Skeletal muscle satellite cell (primary cell): ENCODE results near the gene B3GALT2.

ENCODE experiments used
- H3K27me3 ChIP-seq: 2 replicates; pipeline ENCODE4 v1.7.0; 2013; ENCODE audit warnings: low read length; ENCODE audit not compliant: control insufficient read depth, insufficient read depth
- H3K36me3 ChIP-seq: 2 replicates; pipeline ENCODE4 v1.7.0; 2013; ENCODE audit warnings: mild to moderate bottlenecking, control low read depth, low read length; ENCODE audit not compliant: insufficient read depth
- H3K4me1 ChIP-seq: 2 replicates; pipeline ENCODE4 v1.7.0; 2013; ENCODE audit warnings: low read length; ENCODE audit not compliant: control insufficient read depth, insufficient read depth
- H3K4me2 ChIP-seq: 2 replicates; pipeline ENCODE4 v1.7.0; 2013; ENCODE audit warnings: mild to moderate bottlenecking, low read length
- H3K4me3 ChIP-seq: 2 replicates; pipeline ENCODE4 v1.7.0; 2013; ENCODE audit warnings: low read length
- H3K9ac ChIP-seq: 2 replicates; pipeline ENCODE4 v1.7.0; 2013; ENCODE audit warnings: mild to moderate bottlenecking, low read depth, low read length, moderate library complexity
- H3K9me3 ChIP-seq: replicated peaks from 2 replicates; pipeline ENCODE4 v1.7.0; 2013; ENCODE audit warnings: mild to moderate bottlenecking, control low read depth, low read length

B3GALT2 gene

DNA sequence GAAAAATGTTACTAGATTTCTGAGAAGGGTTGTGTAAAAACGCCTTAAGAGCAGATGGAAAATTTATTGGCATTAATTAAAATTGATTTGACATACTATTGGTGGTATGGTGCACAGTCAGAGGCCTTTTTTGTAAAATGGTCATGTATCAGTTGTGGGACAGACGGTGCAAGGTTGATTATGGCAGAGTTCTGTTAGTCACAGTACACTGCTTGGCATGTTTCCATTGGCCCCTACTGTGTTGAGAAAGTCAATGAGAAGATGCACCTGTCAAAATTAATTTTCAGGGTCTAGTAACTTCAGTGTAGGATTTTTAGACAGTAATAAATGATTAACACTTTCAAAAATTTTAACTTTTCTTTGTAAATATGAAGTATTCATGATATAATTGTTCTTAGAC lies 4.4 kb downstream of the B3GALT2 start:
- Histone ChIP-seq H3K4me2 (peak overlapping the region; percentile 83), H3K9ac (peak overlapping the region; percentile 73), H3K4me3 (peak overlapping the region; percentile 68), H3K9me3 (no peaks in the 10 kb centered on the region), H3K27me3 (no peaks in the 10 kb centered on the region), H3K4me1 (peaks cover 25% of the 10 kb centered on the region), H3K36me3 (no peaks in the 10 kb centered on the region)

DNA sequence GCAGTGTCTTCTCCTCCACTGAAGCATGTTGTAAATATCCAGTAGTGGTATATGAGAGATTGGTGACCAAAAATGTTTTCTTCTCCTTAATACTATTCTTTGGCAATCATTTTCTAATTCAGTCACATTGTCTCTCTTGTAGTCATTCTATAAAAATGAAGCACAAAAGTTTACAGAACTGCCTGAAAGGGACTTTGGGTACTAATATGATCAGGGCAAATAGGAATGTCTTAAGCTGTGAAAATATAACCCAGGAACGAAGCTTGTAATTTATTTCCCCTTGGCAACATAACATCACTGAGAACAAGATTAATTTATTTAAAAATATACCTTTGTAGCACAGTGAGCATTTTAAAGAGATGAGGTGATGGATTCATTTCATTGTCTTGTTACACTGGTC lies 4.9 kb downstream of the B3GALT2 start:
- Histone ChIP-seq H3K9me3 (no peaks in the 10 kb centered on the region), H3K36me3 (no peaks in the 10 kb centered on the region), H3K9ac (peak overlapping the region; percentile 73), H3K4me3 (peak overlapping the region; percentile 68), H3K4me1 (peaks cover 21% of the 10 kb centered on the region), H3K4me2 (peak overlapping the region; percentile 83), H3K27me3 (no peaks in the 10 kb centered on the region)

DNA sequence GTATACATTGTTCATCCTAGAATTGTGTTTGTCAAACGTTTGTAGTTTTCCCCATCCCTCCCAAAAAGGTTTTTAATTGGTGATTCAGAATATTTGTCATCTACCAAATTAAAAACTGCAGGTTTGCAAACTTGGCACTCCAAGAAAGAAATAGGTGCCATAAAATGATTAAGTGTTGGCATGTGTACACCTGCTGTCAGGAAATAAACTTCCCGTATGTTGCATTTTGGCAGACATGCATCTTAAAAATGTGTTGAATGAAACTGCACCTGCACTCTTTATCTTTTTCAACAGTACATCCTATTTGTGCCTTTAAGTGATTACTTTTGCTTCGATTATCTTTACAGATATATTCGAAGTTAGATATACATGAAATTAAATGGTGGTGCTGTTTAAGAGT lies 7.3 kb downstream of the B3GALT2 start:
- H3K4me3 ChIP-seq, result no peak overlapping the region
- H3K27me3 ChIP-seq, result no peaks in the 10 kb centered on the region
- no peaks in the 10 kb centered on the region for H3K36me3 ChIP-seq
- H3K9ac ChIP-seq, result no peak overlapping the region
- peaks cover 20% of the 10 kb centered on the region for H3K4me1 ChIP-seq
- H3K4me2 ChIP-seq, result no peak overlapping the region
- H3K9me3 ChIP-seq, result no peaks in the 10 kb centered on the region

DNA sequence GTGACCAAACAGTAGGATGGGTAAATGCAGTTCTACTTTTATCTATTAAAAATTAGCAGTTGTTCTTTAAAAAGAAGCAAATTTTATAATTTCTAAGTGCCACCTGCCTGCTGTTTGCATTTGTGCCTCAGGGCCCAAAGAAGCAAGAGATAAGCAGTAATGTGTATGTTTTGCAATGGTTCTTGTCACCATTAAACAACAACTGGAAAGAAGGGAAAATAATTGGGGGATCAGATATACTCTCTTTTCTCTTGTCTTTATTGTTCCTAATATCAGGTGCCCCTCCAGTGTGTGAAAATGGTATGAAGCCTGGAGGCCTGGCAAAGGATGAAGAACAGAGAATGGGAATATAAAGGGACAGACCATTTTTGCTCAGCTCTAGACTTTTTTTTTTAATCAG lies 9.6 kb downstream of the B3GALT2 start:
- no peak overlapping the region for H3K4me2 ChIP-seq
- peaks cover 11% of the 10 kb centered on the region for H3K4me1 ChIP-seq
- H3K4me3 ChIP-seq, result no peak overlapping the region
- no peak overlapping the region for H3K9ac ChIP-seq
- no peaks in the 10 kb centered on the region for H3K36me3 ChIP-seq
- H3K9me3 ChIP-seq, result no peaks in the 10 kb centered on the region
- no peaks in the 10 kb centered on the region for H3K27me3 ChIP-seq

DNA sequence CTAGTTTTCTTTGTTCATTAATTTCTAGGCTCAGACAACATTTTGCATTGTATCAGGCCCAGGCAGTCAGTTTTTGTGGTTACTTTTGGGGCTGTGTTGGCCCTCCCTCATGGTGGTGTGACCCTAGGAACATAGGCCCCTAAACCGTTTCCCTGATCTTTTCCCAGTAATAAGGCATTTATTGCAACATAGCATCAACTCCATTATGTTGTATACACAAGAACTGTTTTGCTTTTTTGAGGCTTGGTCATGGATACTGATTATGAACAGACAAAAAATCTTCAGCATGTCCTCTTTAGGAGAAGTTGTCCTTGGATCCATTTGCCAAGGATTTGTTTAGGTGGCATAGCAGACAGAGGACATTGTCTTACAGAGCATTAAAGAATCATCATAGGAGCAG lies 10.3 kb downstream of the B3GALT2 start:
- no peaks in the 10 kb centered on the region for H3K9me3 ChIP-seq
- H3K4me3 ChIP-seq, result no peak overlapping the region
- peaks cover 4% of the 10 kb centered on the region for H3K4me1 ChIP-seq
- H3K4me2 ChIP-seq, result no peak overlapping the region
- no peak overlapping the region for H3K9ac ChIP-seq
- peaks cover 4% of the 10 kb centered on the region for H3K36me3 ChIP-seq
- H3K27me3 ChIP-seq, result no peaks in the 10 kb centered on the region

DNA sequence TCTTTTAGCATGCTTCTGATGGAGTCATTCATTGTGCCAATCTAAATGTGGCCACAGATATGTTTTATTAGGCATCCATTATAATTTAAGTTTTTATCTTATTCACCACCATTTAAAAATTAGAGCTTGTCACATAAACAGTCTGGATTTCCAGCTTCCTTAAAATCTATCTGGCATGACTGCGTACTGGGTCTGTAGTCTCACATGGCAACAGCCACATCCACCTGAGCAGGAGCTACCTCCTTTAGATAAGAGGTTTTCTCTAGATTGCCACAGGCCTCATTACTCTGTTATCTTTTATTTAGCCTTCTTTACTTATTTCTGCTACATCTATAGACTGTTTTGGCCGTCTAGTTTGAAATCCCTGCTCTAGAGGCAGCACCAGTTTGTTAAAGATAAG lies 29.1 kb downstream of the B3GALT2 start:
- peaks cover 25% of the 10 kb centered on the region for H3K36me3 ChIP-seq
- no peak overlapping the region for H3K4me3 ChIP-seq
- no peaks in the 10 kb centered on the region for H3K9me3 ChIP-seq
- H3K4me2 ChIP-seq, result no peak overlapping the region
- H3K4me1 ChIP-seq, result no peaks in the 10 kb centered on the region
- H3K9ac ChIP-seq, result no peak overlapping the region
- H3K27me3 ChIP-seq, result no peaks in the 10 kb centered on the region

DNA sequence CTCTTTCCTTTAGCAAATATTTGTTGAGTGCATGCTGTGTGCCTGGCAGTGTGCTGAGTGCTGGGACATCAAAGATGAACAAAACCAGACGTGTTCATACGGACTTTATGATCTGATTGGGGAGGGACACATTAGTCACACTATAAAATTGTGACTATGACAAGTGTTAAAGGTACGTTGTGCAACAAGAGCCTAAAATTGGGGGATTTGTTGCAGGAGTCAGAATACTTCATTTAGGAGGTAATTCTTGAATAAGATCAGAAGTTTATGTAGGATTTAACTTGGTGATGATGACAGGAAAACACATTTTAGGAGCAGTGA lies 29.6 kb downstream of the B3GALT2 start:
- no peaks in the 10 kb centered on the region for H3K9me3 ChIP-seq
- H3K9ac ChIP-seq, result no peak overlapping the region
- H3K4me2 ChIP-seq, result no peak overlapping the region
- no peak overlapping the region for H3K4me3 ChIP-seq
- no peaks in the 10 kb centered on the region for H3K27me3 ChIP-seq
- no peaks in the 10 kb centered on the region for H3K4me1 ChIP-seq
- peaks cover 27% of the 10 kb centered on the region for H3K36me3 ChIP-seq

DNA sequence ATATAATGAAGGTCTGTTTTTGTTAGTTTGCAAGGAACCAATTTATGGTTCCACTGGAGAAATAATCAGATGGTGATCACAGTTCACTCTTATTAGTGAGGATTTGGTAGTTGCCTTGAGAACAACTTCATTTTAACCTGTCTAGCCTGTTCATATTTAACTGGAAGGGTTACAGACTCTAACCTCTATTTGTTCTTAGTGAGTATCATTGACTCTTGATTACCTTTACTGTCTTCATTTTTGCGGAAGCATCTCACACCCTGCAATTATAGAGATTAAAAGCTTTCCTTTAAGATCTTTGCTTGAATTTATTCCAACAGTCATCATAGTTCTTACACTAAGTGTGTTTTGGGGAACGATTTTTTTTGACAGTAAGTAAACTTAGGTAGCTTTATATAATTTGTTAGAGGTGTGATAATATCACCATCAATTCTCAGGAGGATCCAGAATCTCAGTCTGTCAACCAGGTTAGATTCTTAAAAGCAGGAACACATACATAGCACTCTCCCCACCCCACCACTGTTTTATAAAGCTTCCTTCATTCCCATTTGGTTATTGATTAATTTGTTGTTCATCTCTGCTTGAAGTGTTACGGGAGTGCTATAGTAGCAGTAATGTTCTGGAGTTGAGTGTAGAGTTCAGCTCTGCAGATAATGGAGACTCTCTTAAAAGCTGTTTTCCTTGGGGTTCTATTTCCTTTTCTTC lies 30.1 kb downstream of the B3GALT2 start:
- Histone ChIP-seq H3K4me1 (no peaks in the 10 kb centered on the region), H3K4me2 (no peak overlapping the region), H3K36me3 (peaks cover 29% of the 10 kb centered on the region), H3K27me3 (no peaks in the 10 kb centered on the region), H3K4me3 (no peak overlapping the region), H3K9me3 (no peaks in the 10 kb centered on the region), H3K9ac (no peak overlapping the region)

DNA sequence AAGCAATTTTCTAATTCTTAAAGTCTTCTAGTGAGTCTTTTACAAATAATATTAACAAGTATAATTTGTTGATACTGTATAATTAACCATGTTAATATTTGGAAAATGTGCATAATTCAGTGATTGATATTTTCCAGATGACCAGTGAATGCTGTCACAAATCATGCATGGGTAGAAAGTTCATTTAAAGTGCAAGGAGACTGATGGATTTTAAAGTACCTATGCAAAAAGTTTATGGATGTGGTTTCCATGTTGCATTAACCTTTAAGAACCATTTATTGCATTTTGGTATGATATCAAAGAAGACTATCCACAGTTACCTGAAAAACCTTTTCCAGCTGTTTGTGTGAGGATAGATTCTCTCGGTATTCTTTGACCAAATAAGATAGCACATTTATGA lies 41.4 kb downstream of the B3GALT2 start:
- Histone ChIP-seq H3K9ac (no peak overlapping the region), H3K4me3 (no peak overlapping the region), H3K9me3 (no peaks in the 10 kb centered on the region), H3K4me1 (no peaks in the 10 kb centered on the region), H3K36me3 (peaks cover 41% of the 10 kb centered on the region), H3K27me3 (no peaks in the 10 kb centered on the region), H3K4me2 (no peak overlapping the region)

DNA sequence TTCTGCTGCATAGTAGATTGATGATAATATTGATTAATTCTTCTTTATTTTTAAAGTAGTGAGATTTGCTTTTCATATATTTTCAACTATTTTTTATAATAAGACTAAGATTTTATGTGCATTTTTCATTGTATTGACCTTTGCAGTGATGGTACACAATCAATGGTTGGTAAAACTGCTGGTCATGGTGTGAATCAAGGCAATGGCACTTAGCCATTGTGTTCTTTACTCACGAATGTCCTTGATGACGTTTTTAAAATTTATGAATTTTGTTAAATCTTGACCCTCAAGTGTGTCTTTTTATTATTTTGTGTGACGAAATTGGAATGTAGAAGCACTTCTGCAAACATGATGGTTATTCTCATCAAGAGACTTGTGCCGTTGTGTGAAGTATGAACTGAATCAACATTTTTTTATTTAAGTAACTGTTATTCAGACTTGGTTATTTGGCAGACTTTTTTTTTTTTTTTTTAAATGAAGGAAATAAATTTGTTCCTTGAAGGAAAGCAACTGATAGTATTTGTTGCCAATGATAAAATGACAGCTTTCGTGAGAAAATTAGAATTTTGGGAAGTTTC lies 42.0 kb downstream of the B3GALT2 start:
- peaks cover 45% of the 10 kb centered on the region for H3K36me3 ChIP-seq
- no peak overlapping the region for H3K4me2 ChIP-seq
- no peaks in the 10 kb centered on the region for H3K4me1 ChIP-seq
- no peak overlapping the region for H3K4me3 ChIP-seq
- H3K27me3 ChIP-seq, result no peaks in the 10 kb centered on the region
- no peaks in the 10 kb centered on the region for H3K9me3 ChIP-seq
- H3K9ac ChIP-seq, result no peak overlapping the region

DNA sequence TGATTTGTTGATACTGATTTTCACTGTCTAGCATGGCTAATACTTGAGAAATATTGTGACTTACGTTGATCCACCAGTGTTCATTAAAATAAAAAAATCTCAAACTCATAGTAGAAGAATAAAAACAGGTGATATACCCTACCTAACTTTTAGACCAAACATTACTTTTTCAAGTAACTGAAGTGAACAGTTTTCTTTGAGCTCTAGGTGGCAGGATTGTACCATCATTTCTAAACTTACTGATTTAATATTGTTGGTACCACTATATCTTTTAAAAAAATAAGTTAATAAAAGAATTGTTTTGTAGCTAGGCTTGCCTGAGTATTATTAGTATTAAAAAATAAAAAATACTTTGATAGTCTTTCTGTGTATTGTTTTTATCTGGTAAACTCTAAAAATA lies 43.1 kb downstream of the B3GALT2 start:
- no peak overlapping the region for H3K4me2 ChIP-seq
- H3K36me3 ChIP-seq, result peaks cover 48% of the 10 kb centered on the region
- no peaks in the 10 kb centered on the region for H3K9me3 ChIP-seq
- H3K4me1 ChIP-seq, result no peaks in the 10 kb centered on the region
- H3K4me3 ChIP-seq, result no peak overlapping the region
- no peak overlapping the region for H3K9ac ChIP-seq
- H3K27me3 ChIP-seq, result no peaks in the 10 kb centered on the region

DNA sequence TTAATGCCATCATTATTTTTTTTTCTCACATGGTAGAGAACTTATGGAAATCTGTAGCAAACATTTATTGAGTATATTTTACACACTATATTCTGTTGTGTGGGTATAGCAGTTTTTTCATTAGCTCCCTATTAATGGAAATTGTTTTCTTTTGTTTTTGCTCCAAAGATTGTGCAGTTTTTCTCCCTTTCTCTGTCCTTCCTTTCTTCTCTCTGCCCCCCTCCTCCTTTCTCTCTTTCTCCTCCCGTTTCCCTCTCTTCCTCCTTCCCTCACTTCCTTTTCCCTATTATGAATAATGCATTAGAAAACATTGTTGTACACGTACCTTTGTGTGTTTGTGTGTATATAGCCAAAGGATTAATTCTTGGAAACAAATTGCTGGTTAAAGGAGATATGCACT lies 44.0 kb downstream of the B3GALT2 start:
- Histone ChIP-seq H3K9ac (no peak overlapping the region), H3K36me3 (peaks cover 46% of the 10 kb centered on the region), H3K27me3 (no peaks in the 10 kb centered on the region), H3K4me3 (no peak overlapping the region), H3K4me2 (no peak overlapping the region), H3K4me1 (no peaks in the 10 kb centered on the region), H3K9me3 (no peaks in the 10 kb centered on the region)
